AG04450 (cell line): ENCODE results near the gene SHROOM1. TPM values are rescaled to one million over a fixed set of nuclear protein-coding genes. Genes with fewer than 3 reads are reported as not detected.

Source experiments
- CTCF ChIA-PET: fragments of 300-600, 350-600 bp; formaldehyde crosslinking; extraction: SDS; loops from one replicate; lab custom pipeline; 2022; ENCODE audit warnings: antibody characterized with exemption, inconsistent platforms; lab: Charles Lee
- POLR2A ChIA-PET: fragments of 350-600 bp; formaldehyde crosslinking; extraction: SDS; loops from one replicate; lab custom pipeline; 2021; ENCODE audit warnings: antibody characterized with exemption, inconsistent platforms; lab: Yijun Ruan, JAX
- DNase-seq: peaks from one replicate; pipeline ENCODE4 v3.0.0-alpha.2; 2011; ENCODE audit warnings: low read depth, low spot score
- H3K27ac ChIP-seq: one replicate; pipeline ENCODE4 v1.5.1; 2012; ENCODE audit warnings: low read depth, low read length, control low read depth
- H3K27me3 ChIP-seq: one replicate; pipeline ENCODE4 v1.6.0; 2012; ENCODE audit warnings: low read length; ENCODE audit not compliant: control insufficient read depth, insufficient read depth
- H3K4me3 ChIP-seq: 2 replicates; pipeline ENCODE4 v1.5.1; 2011; ENCODE audit warnings: mild to moderate bottlenecking, low read depth, low read length, control low read depth
- H3K9me3 ChIP-seq: 2 replicates; pipeline ENCODE4 v1.5.1; 2012; ENCODE audit warnings: low read length; ENCODE audit not compliant: control insufficient read depth, insufficient read depth
- CTCF ChIP-seq: IDR thresholded peaks from 2 replicates; pipeline ENCODE4 v1.5.1; 2011; ENCODE audit warnings: low read depth, low read length, control low read depth, inconsistent platforms
- polyA plus RNA-seq: library from polyadenylated mRNA; depleted of rRNA; stranded (reverse); fragments of >200 nt; gene quantifications from 2 replicates; pipeline ENCODE4 v1.2.3, GENCODE V29; 2011

SHROOM1 gene
- polyA plus RNA-seq, 1 experiment, result 4.5 TPM

DNA sequence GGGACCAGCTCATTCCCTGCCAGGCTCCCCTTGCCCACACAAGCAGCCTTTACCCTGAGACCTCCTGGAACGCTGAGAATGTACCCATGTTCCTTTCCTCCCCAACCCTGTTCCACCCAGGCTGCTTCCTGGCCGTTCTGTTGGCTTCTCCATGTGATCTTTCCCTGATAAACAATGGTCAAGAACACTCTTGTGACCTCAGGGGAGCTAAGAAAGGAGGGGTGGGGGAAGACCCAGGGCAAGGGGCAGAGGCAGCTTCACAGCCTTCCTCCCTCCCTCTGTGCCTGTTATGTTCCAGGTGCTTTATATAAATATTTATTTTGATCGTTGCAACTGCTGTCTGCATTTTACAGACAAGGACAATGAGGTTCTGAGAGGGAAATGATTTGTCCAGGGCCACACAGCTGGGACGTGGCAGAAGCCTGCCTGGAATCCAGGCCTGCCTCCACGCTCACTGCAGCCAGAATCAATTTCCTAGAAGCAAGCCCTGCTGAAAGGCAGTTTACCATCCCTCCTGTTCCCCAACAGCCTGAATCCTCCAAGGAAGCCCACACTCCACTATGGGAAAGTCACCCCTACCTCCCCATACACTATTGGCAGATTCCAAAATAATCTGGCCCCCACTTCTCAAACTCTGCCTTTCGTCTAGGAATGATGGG lies 3.9 kb downstream of the SHROOM1 start:
- ChIA-PET POLR2A (no interaction called here), CTCF (interaction anchor here (1.2 to 5.3 kb wide), 3 partner anchors 9 to 440 kb away, joined by 3 to 35 read pairs (median 4); no protein-coding TSS in a partner anchor)

DNA sequence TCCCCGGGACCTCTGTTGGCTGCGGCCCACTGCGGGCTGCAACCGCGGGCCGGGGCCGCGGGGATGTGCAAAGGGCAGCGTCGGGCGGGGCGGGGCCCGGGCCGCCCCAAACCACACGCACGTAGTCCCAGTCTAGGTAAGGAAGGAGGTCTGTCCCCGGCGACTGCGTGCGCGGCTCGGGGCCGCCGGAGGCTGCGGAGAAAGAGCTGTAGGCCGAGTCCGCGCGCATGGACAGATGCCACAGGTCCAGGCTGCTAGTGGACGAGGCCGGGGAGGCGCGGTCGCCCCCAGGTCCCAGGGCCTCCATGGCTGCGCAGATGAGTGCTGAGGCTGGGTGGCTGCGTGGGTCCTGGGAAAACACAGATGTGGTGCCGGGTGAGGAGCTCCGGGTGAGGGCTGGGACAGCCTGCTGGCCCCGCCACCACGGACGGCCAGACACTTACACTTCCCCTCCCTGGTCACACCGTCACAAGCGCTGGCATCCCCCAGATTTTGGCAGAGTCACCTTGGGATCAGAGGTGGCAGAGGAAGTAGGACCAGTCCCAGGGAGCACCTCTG lies 4.5 kb downstream of the SHROOM1 start:
- DNase-seq, result no peak

More for the DNA sequence above, 3.9 kb downstream of the SHROOM1 start:
- no peak for TF ChIP-seq CTCF
- no peak for DNase-seq
- Histone ChIP-seq H3K27me3 (no peaks in the 10 kb centered on the region), H3K27ac (no peak overlapping the region), H3K4me3 (no peak overlapping the region), H3K9me3 (no peaks in the 10 kb centered on the region)

GRCh38 chr5:132825033-132825833 lies 5.2 kb downstream of the SHROOM1 start:
- DNase-seq, result no peak

More for the DNA sequence above, 4.5 kb downstream of the SHROOM1 start:
- Histone ChIP-seq H3K27ac (no peak overlapping the region), H3K9me3 (no peaks in the 10 kb centered on the region), H3K27me3 (no peaks in the 10 kb centered on the region), H3K4me3 (no peak overlapping the region)
- ChIA-PET CTCF (interaction anchor here (1.2 to 5.3 kb wide), 3 partner anchors 8 to 439 kb away, joined by 3 to 35 read pairs (median 4); no protein-coding TSS in a partner anchor), POLR2A (no interaction called here)
- no peak for TF ChIP-seq CTCF

DNA sequence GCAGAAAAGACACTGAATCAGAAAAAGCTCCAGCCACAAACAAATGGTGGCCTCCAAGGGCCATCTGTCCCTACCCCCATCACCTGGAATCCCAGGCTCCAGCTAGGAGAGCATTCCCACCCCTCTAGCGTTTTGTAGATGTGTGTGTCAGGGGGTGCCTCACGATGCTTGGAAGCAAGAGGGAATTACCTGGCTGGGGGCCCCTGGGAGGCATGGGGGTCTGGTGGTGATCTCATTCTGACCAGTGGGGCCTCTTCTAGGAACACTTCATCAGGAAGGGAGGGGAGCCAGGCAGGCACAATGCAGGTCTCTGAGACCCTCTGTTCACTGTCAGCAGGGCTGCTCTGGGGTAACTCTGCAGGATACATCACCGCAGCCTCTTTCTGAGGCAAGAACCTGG lies 6.0 kb downstream of the SHROOM1 start:
- H3K4me3 ChIP-seq, result no peak overlapping the region
- TF ChIP-seq CTCF, result no peak
- H3K9me3 ChIP-seq, result no peaks in the 10 kb centered on the region
- H3K27me3 ChIP-seq, result no peaks in the 10 kb centered on the region
- ChIA-PET POLR2A (no interaction called here), CTCF (interaction anchor here (8.2 kb wide), 1 partner anchor 71 kb away, joined by 147 read pairs; no protein-coding TSS in a partner anchor)
- no peak overlapping the region for H3K27ac ChIP-seq
- DNase-seq, result no peak

More at GRCh38 chr5:132825033-132825833, 5.2 kb downstream of the SHROOM1 start:
- Histone ChIP-seq H3K9me3 (no peaks in the 10 kb centered on the region), H3K27ac (no peak overlapping the region), H3K27me3 (no peaks in the 10 kb centered on the region), H3K4me3 (no peak overlapping the region)
- CTCF ChIA-PET, result no interaction called here
- POLR2A ChIA-PET, result no interaction called here
- no peak for TF ChIP-seq CTCF
